ENCODE data around the gene USP28.

DNA sequence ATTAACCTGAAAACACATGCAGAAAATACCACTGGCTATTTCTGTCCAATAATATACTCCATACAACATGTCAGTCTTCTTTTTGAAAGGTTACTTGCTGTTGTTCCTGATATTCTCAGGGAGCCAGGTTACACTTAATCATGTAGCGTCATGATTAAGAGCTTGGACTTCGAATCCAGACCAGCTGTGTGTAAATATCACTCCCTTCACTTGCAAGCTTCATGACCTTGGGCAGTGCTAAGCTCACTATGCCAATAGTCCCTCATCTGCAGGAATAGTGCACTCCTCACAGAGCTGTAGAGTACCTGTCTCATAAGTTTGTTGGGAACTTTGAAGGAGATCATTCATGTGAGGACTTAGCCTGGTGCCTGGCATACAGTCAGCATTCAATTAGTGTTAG is 31.1 kb upstream of the USP28 start:
- TF ChIP-seq CTCF (IDR thresholded peaks at IDR 0.05) (no peak), POLR2A (IDR thresholded peaks at IDR 0.05) (no peak)

Measured in body of pancreas (tissue), 4 donors.